HL-60 (cell line): ENCODE data around the gene SLC16A11.

ENCODE experiments used
- GABPA ChIP-seq: IDR thresholded peaks from 2 replicates; pipeline ENCODE4 v1.6.1; 2012; ENCODE audit warnings: low read depth
- POLR2AphosphoS5 ChIP-seq: IDR thresholded peaks from 2 replicates; pipeline ENCODE4 v1.6.1; 2012; ENCODE audit warnings: low read depth
- REST ChIP-seq: IDR thresholded peaks from 2 replicates; pipeline ENCODE4 v1.6.1; 2012; ENCODE audit warnings: low read depth; ENCODE audit not compliant: insufficient replicate concordance
- TF ChIP-seq, protein P1 (sequence below): IDR thresholded peaks from one replicate; pipeline ENCODE4 v1.5.1; 2011; ENCODE audit warnings: low read length, control low read depth, inconsistent platforms; ENCODE audit not compliant: insufficient read depth

GRCh38 chr17:7064261-7064660 lies 20.4 kb upstream of the SLC16A11 start:
- TF ChIP-seq, protein P1, sequence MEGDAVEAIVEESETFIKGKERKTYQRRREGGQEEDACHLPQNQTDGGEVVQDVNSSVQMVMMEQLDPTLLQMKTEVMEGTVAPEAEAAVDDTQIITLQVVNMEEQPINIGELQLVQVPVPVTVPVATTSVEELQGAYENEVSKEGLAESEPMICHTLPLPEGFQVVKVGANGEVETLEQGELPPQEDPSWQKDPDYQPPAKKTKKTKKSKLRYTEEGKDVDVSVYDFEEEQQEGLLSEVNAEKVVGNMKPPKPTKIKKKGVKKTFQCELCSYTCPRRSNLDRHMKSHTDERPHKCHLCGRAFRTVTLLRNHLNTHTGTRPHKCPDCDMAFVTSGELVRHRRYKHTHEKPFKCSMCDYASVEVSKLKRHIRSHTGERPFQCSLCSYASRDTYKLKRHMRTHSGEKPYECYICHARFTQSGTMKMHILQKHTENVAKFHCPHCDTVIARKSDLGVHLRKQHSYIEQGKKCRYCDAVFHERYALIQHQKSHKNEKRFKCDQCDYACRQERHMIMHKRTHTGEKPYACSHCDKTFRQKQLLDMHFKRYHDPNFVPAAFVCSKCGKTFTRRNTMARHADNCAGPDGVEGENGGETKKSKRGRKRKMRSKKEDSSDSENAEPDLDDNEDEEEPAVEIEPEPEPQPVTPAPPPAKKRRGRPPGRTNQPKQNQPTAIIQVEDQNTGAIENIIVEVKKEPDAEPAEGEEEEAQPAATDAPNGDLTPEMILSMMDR: no peak
- TF ChIP-seq GABPA: no peak
- TF ChIP-seq POLR2AphosphoS5: no peak
- no peak for TF ChIP-seq REST
